ENCODE data around the gene ITGB5.

ITGB5 gene

DNA sequence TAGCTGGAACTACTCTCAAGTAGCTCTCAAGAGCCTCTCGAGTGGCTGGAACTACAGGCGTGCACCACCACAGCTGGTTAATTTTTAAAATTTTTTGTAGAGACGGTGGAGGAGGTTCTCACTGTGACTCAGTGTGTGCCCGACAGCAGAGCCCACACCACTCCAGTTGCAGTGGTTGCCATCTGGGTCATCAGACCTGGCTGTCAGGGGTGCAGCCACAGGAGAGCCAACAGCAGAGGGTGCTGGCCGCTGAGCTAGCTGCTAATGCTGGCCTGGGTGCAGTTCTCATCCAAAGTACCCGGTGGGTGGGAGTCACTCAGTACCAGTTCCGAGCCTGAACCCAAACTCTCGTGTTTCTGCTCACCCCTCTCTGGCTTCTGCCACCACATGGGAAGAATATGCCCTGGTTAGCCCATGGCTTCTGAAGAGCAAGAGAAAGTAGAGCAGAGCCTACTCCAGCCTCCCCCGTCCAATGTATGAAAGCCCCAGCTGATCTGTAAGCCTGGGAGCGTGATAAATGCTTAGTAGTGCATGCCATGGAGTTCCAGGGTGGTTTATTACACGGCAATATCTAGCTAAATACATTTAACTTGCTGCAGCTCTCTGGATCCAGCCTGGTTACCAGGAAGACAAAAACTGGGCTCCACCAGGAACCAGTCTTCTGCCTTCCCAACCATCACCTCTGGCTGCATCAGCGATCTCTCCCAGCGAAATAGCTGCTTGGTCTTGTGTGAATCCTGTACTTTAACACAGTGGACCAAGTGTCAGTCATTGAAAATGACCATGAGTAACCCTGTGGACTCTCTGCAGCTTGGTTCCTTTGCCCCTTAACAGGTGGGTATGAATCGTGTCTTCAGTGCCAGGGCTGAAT, 139.8 kb downstream of the ITGB5 start:
- DNase-seq = no peak

DNA sequence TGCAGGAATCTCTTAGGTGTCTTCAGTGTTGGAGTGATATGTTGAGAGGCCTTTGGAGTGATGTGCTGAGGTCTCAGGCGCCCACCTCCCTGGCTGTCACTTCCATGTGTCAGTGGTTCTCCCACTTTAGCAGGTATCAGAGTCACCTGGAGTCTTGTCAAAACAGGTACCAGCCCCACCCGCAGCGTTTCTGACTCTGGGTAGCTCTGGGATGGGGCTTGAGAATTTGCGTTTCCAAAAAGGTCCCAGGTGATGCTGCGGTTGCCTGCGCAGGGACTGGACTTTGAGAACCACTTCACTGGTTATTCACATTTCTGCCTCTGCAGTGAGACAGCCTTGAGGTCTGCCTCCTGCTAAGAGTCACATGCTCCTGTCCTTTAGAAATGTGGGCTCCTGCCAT, 141.4 kb downstream of the ITGB5 start:
- DNase-seq = no peak

DNA sequence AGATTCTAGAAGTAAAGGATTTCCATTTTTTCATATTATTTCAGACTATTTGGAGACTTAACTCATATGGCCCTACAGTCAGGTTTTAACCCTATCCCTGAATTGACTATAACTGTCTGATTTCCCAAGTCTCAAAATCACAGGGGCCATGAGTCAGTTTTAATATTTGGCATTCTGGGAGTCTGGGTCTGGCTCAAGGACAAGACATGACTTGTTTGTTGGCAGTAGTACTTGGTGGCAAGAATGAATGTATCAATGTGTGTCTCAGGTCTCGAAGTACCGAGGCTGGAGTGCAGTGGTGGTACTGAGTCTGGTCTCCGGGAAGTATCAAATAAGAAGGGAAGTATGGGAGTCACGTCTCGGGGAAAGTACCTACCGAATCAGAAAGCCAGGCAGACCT, 146.1 kb downstream of the ITGB5 start:
- DNase-seq = no peak

DNA sequence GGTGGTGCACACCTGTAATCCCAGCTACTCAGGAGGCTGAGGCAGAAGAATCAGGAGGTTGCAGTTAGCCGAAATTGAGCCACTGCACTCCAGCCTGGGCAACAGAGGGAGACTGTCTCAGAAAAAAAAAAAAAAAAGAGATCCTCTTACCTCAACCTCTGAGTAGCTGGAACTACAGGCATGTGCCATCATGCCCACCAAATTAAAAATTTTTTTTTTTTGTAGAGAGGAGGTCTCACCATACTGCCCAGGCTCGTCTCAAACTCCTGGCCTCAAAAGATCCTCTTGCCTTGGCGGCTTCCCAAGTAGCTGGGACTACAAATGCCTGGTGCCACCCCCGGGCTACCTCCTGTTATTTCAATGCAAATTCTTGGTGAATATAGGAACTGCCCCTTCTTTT, 155.4 kb downstream of the ITGB5 start:
- no peak for DNase-seq

DNA sequence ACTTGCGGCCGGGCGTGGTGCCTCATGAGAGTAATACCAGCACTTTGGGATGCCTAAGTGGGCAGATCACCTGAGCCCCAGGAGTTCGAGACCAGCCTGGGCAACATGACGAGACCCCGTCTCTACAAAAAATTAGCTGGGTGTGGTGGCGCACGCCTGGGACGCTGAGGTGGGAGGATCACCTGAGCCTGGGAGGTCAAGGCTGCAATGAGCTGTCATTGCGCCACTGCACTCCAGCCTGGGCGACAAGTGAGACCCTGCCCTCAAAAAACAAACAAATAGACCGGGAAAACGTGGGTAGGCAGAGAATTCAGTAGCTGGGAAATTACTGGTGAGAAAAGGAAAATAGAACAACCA, 156.2 kb downstream of the ITGB5 start:
- peak; percentile 61 for DNase-seq

DNA sequence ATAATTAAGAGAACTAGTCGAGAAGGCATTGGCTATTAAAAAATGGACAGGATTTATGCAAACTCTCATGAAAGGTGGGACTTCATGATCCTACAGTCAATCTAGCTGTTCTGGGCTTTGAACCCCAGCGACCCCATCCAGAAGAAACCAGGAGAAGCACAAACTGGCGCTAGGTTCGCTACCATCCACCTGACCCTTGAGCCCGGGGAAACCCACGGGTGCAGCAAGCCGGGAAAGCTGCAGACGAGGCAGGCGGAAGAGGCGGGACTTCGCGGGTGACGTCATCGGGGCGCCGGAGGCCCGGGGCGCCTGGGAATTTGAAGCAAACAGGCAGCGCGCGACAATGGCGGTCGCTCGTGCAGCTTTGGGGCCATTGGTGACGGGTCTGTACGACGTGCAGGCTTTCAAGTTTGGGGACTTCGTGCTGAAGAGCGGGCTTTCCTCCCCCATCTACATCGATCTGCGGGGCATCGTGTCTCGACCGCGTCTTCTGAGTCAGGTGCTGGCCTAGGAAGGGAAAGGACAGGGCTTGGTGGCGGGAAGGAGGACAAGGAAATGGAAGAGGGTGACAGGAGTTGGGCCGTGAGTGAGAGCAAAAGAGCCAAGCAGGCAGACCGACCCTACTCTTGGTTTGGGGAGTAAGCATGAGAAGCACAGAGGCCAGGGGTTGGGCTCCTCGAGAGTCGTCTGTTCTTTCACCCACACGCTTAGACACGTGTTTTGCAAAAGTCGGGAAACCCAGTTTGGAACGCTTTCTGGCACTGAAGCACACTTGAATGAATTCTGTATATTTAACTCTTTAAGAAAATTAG, 156.8 kb downstream of the ITGB5 start, which contains the start of gene UMPS:
Gene UMPS, plus strand, starts transcription at position 324 of the 812 bp plus-strand sequence. Its CDS starts 20 bp downstream, at position 344.
- peak; percentile 97 for DNase-seq

DNA sequence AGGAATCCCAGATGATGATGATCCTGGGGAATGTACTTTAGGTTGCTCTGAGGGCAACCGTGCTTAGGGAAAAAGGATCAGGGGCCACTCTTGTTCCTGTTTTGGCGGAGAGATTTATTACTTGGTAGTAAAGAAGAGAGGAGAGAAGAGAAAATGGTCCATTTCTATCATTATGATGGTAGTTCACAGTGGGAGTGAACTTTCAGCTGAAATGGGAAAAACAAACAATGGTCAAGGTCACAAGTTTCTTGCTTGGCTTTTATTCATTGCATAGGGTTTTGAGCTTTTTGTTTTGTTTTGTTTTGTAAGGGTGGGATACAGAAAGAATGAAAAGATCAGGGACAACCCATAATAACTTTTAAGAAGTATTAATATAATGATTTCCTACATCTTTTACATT, 164.6 kb downstream of the ITGB5 start:
- no peak for DNase-seq

DNA sequence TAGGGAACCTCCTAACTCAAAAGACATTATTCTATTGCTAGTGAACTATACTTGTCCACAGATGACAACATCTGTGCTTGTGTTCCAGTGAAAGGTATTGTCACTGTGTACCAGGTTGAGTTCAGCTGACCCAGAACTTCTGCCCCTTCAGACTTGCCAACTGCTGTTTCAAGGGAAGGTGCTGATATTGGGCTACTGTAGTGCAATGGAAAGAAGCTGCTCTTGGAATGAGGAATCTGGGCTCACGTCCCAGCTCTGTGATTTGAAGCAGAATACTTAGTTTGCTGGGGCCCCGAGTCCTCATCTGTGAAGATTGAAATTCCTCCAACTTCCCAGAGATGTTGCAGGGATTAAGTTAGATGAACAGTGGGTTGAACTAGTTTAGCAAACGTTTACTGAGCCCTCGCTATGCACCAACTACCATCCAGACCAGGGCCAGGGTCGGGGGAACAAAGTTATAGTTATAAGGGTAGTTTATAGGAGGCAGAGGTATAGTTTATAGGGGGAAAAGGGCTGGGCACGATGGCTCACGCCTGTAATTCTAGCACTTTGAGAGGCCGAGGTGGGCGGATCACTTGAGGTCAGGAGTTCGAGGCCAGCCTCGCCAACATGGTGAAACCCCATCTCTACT, 172.8 kb downstream of the ITGB5 start:
- no peak for DNase-seq

All from activated CD8-positive, alpha-beta memory T cell treated with anti-CD3 and anti-CD28 coated beads, Interleukin-2, amount 50 U/mL, for 48 hours (primary cell).